VCaP (cell line): Measurements from ENCODE around the gene FERMT2.
A peak's percentile ranks its signal among the peaks of the same experiment; 100 is the strongest.

Experiments
- H3K27ac ChIP-seq: fragments of 450-650 bp; 2 replicates; pipeline ENCODE4 v1.5.1; 2017
- CTCF ChIP-seq: fragments of 450-650 bp; conservative IDR thresholded peaks from 2 replicates; pipeline ENCODE4 v1.5.1; 2017; ENCODE audit warnings: mild to moderate bottlenecking, moderate library complexity

The FERMT2 gene

GRCh38 chr14:52852810-52853521 is 97.9 kb downstream of the FERMT2 start:
- no peak for TF ChIP-seq CTCF
- H3K27ac ChIP-seq = peak overlapping the region; percentile 65

DNA sequence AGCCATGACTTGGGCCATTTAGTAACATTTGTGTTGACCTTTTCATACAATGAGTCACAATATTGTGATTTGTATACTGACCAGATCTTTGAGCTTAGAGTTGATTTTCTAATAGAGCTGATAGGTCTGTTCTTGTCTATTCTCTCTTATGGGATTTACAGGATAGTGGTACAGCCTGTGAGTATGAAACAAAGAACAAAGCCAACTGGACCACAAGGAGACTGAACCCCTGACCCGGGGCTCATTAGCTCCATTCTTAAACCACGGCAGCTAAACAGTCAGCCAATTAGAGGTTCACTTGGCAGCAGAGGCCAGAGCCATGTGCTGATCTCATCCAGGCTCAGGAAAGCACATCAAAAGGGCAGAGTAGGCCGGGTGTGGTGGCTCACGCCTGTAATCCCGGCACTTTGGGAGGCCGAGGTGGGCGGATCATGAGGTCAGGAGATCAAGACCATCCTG is 100.4 kb downstream of the FERMT2 start:
- no peak overlapping the region for H3K27ac ChIP-seq
- no peak for TF ChIP-seq CTCF

GRCh38 chr14:52848626-52849025 is 102.2 kb downstream of the FERMT2 start:
- no peak for TF ChIP-seq CTCF
- H3K27ac ChIP-seq = no peak overlapping the region

- no peak for TF ChIP-seq CTCF
- H3K27ac ChIP-seq = no peak overlapping the region
Observed at GRCh38 chr14:52846591-52846990, 104.3 kb downstream of the FERMT2 start.

DNA sequence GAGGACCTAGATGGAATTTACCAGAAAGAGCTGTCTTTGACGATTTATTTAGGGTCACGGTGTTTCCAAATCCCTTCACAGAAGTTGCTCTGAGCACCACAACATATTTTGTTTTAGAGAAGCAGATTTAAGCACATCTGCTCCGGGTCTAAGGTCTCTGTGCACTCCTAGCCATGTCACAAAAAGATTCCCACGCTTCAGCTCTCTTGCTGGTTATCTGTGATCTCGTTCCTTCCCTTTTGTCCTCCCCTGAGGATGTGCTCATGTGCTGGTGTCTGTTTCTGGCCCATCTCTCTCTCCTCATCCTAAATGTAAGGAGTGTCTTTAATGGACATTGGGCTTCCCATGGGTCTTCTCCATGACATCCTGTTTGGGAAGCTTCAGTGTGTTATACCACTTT is 105.8 kb downstream of the FERMT2 start:
- peak overlapping the region; percentile 36 for H3K27ac ChIP-seq
- TF ChIP-seq CTCF = no peak

DNA sequence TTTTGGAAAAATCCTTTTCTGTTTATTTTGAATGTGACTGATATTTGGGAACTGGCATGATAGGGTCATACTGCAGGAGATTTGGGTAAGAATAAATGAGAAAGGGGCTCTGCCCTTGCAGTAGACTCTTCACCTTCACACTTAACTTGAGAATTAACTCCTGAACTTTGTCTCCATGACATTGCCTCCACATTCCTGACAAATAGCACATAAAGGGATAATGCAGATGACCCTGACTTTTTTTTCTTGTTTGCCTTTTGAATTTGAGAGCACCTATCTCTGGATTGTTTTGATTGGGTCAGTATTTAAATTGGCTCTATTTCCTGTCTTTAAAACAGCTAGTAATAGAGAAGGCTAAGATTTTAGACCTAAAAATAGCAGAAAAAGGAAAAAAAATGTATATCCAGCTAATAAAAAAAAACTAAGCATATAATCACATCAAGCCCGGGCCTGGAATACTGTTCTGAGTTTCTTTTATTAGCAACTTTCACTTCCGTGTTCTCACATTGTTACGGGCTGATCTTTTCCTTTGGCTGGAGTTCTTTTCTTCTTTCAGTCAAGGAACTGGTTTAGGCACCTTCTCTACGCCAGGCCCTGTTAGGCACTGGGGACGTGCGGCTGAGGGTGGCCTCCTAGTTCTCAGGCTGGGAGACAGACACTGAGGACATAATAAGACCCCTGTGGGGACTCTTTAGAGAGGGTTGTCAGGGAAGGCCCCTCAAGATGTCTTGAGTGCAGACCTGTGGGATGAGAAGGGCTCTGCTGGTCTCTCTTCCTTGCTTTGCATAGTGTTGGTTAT is 106.4 kb downstream of the FERMT2 start:
- no peak for TF ChIP-seq CTCF

DNA sequence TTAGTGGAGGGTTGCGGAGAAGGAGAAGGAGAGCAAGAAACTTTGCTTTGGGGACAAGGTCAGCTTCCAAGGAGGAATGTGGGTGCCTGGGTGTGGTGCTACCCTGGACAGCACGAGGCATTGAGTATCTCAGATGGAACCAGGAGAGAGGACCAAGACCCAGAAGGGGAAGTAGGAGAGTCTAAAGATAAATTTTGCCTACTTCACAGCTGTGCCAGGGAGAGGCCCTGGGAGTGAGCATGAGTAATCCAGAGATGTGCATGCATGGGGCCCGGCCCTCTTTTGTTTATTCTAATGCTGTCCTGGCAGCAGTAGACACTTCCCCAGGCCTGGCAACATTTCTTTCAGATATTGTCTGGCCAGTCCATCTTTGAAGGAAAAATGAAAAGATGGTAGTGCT is 110.0 kb downstream of the FERMT2 start:
- no peak overlapping the region for H3K27ac ChIP-seq
- TF ChIP-seq CTCF = no peak

More for the DNA sequence above, 106.4 kb downstream of the FERMT2 start:
- peak overlapping the region; percentile 36 for H3K27ac ChIP-seq
